ENCODE data around the gene PTP4A1.

PTP4A1 gene

DNA sequence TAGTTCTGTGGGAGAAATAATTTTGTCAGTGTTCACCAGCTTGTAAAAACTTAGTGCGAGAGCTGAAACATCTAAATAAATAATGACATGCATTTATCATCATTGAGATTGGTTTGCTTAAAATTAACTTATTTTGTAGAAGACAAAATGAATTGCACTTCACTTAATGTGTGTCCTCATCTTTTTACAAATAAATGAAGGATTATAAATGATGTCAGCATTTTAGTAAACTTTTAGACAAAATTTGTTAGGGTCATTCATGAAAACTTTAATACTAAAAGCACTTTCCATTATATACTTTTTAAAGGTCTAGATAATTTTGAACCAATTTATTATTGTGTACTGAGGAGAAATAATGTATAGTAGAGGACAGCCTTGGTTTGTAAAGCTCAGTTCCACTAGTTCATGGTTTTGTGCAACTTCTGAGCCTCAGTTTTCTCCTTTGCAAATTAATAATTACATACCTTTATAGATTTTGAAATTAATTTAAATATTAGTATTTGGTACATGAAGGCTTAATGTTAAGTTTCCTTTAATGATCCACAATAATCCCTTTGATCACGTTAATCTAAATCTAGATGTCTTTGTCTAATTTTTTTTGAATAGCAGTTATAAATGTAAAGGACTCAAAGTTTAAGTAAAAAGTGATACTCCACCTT is 9.2 kb downstream of the PTP4A1 start:
- Histone ChIP-seq H2AFZ (ENCODE audit: low read depth, low read length) (no peak overlapping the region), H3K14ac (ENCODE audit: low read length in 2 of 2) (no peak overlapping the region), H3K4me1 (ENCODE audit: control insufficient read depth, insufficient read depth, low read depth, low read length) (peaks cover 2% of the 10 kb centered on the region), H3K36me3 (ENCODE audit: control insufficient read depth in 1 of 2, insufficient read depth in 2 of 2, low read depth in 1 of 2, low read length in 2 of 2) (peaks cover 5 to 78% of the 10 kb centered on the region in 2 experiments), H3K23ac (ENCODE audit: low read length in 2 of 2) (no peak overlapping the region), H3K79me1 (replicated peaks; ENCODE audit: low read length, poor library complexity, severe bottlenecking) (peaks cover 4% of the 10 kb centered on the region), H3K18ac (ENCODE audit: low read depth in 1 of 2, low read length in 2 of 2) (no peak overlapping the region), H3K9me3 (ENCODE audit: control insufficient read depth, low read length) (no peaks in the 10 kb centered on the region), H3K27me3 (ENCODE audit: control insufficient read depth in 1 of 2, insufficient read depth in 1 of 2, low read length in 2 of 2) (no peaks in the 10 kb centered on the region), H4K8ac (ENCODE audit: low read length) (no peak overlapping the region), H3K9ac (ENCODE audit: low read length) (peak overlapping the region; percentile 16), H2AK5ac (ENCODE audit: low read length, severe bottlenecking) (no peak overlapping the region), H2BK120ac (ENCODE audit: low read depth, low read length) (no peak overlapping the region), H4K91ac (ENCODE audit: low read length) (no peak overlapping the region), H3K4me2 (ENCODE audit: low read length, poor library complexity, severe bottlenecking) (no peak overlapping the region), H3K4me3 (ENCODE audit: insufficient read depth in 1 of 2, low read depth in 1 of 2, low read length in 2 of 2) (no peak overlapping the region), H3K4ac (ENCODE audit: low read depth in 1 of 2, low read length in 2 of 2) (no peak overlapping the region), H2BK12ac (ENCODE audit: low read length in 2 of 2) (no peak overlapping the region), H2BK15ac (ENCODE audit: low read depth, poor library complexity, severe bottlenecking) (no peak overlapping the region), H2BK5ac (ENCODE audit: low read depth, low read length, poor library complexity, severe bottlenecking) (no peak overlapping the region), H3K27ac (ENCODE audit: low read length, poor library complexity, severe bottlenecking) (no peak overlapping the region)
- no CpG with 5 or more reads among the region's 2 CpGs for WGBS
- no peak for DNase-seq

DNA sequence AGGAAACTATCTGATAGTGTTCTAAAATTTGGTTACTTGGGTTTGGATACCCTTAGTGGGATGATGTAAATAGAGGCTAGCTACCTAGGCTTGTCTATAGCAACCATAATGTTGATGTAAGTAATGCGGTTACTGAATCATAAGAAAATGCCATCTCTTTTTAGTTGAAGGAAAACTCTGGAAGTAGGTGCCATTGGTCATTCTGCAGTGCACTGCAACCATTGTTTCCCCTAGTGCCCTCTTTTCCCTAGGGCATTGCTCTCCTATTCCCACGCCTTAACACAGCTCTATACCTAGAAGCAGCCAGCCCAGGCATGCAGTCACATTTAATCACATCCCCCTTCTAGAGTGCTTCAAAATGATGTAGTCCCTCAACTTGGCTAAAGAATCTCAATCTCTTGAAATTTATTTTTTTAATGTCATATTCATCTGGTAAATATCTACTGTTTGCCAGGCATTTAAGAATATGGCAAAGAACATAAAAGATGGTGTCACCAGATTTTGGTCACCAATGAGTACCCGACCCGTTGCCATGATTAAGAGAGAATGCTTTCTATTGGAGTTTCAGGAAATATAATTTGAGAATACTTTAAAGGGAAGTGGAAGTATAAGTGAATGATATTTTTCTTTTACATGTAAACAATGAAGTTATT is 10.4 kb downstream of the PTP4A1 start:
- no peak for DNase-seq
- H4K8ac ChIP-seq (ENCODE audit: low read length): no peak overlapping the region
- H3K9ac ChIP-seq (ENCODE audit: low read length): no peak overlapping the region
- no peaks in the 10 kb centered on the region for H3K27me3 ChIP-seq (ENCODE audit: control insufficient read depth in 1 of 2, insufficient read depth in 1 of 2, low read length in 2 of 2)
- peaks cover 3 to 66% of the 10 kb centered on the region in 2 experiments for H3K36me3 ChIP-seq (ENCODE audit: control insufficient read depth in 1 of 2, insufficient read depth in 2 of 2, low read depth in 1 of 2, low read length in 2 of 2)
- H3K79me1 ChIP-seq (replicated peaks; ENCODE audit: low read length, poor library complexity, severe bottlenecking): peaks cover 4% of the 10 kb centered on the region
- no peaks in the 10 kb centered on the region for H3K4me1 ChIP-seq (ENCODE audit: control insufficient read depth, insufficient read depth, low read depth, low read length)
- no peak overlapping the region for H3K14ac ChIP-seq (ENCODE audit: low read length in 2 of 2)
- no peak overlapping the region for H2BK12ac ChIP-seq (ENCODE audit: low read length in 2 of 2)
- no peak overlapping the region for H2BK5ac ChIP-seq (ENCODE audit: low read depth, low read length, poor library complexity, severe bottlenecking)
- no peak overlapping the region for H2BK120ac ChIP-seq (ENCODE audit: low read depth, low read length)
- no peak overlapping the region for H3K23ac ChIP-seq (ENCODE audit: low read length in 2 of 2)
- H2AK5ac ChIP-seq (ENCODE audit: low read length, severe bottlenecking): no peak overlapping the region
- H3K18ac ChIP-seq (ENCODE audit: low read depth in 1 of 2, low read length in 2 of 2): no peak overlapping the region
- H3K4me3 ChIP-seq (ENCODE audit: insufficient read depth in 1 of 2, low read depth in 1 of 2, low read length in 2 of 2): no peak overlapping the region
- WGBS: 99% methylated on average over 4 of the region's 4 CpGs
- no peak overlapping the region for H2BK15ac ChIP-seq (ENCODE audit: low read depth, poor library complexity, severe bottlenecking)
- no peaks in the 10 kb centered on the region for H3K9me3 ChIP-seq (ENCODE audit: control insufficient read depth, low read length)
- H4K91ac ChIP-seq (ENCODE audit: low read length): no peak overlapping the region
- no peak overlapping the region for H3K4ac ChIP-seq (ENCODE audit: low read depth in 1 of 2, low read length in 2 of 2)
- H3K27ac ChIP-seq (ENCODE audit: low read length, poor library complexity, severe bottlenecking): no peak overlapping the region
- no peak overlapping the region for H3K4me2 ChIP-seq (ENCODE audit: low read length, poor library complexity, severe bottlenecking)
- no peak overlapping the region for H2AFZ ChIP-seq (ENCODE audit: low read depth, low read length)

DNA sequence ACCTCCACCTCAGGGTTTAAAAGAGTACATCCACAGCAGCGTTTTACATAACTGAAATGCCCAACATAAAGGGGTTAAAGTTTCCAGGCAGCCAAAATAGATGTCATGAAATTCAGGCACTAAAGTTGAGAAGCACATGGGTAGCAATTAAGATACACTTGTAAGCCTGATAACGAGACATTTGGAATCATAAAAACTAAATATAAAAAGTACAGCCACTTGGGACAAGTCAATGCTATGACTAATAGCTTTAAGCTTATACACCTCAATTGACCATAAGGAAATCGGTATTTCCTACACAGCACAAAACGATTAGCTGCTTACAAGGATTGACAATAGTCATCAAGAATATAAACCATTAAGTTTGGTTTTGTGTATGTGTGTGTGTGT is 11.8 kb downstream of the PTP4A1 start:
- H3K9ac ChIP-seq (ENCODE audit: low read length): no peak overlapping the region
- WGBS: 100% methylated on average over 2 of the region's 4 CpGs
- H3K27ac ChIP-seq (ENCODE audit: low read length, poor library complexity, severe bottlenecking): no peak overlapping the region
- H3K4me2 ChIP-seq (ENCODE audit: low read length, poor library complexity, severe bottlenecking): no peak overlapping the region
- no peaks in the 10 kb centered on the region for H3K4me1 ChIP-seq (ENCODE audit: control insufficient read depth, insufficient read depth, low read depth, low read length)
- DNase-seq: no peak
- no peak overlapping the region for H4K8ac ChIP-seq (ENCODE audit: low read length)
- no peak overlapping the region for H3K4ac ChIP-seq (ENCODE audit: low read depth in 1 of 2, low read length in 2 of 2)
- no peak overlapping the region for H2BK120ac ChIP-seq (ENCODE audit: low read depth, low read length)
- no peaks in the 10 kb centered on the region for H3K9me3 ChIP-seq (ENCODE audit: control insufficient read depth, low read length)
- H3K27me3 ChIP-seq (ENCODE audit: control insufficient read depth in 1 of 2, insufficient read depth in 1 of 2, low read length in 2 of 2): no peaks in the 10 kb centered on the region
- H2AFZ ChIP-seq (ENCODE audit: low read depth, low read length): no peak overlapping the region
- peaks cover 3 to 52% of the 10 kb centered on the region in 2 experiments for H3K36me3 ChIP-seq (ENCODE audit: control insufficient read depth in 1 of 2, insufficient read depth in 2 of 2, low read depth in 1 of 2, low read length in 2 of 2)
- no peak overlapping the region for H3K23ac ChIP-seq (ENCODE audit: low read length in 2 of 2)
- peaks cover 4% of the 10 kb centered on the region for H3K79me1 ChIP-seq (replicated peaks; ENCODE audit: low read length, poor library complexity, severe bottlenecking)
- no peak overlapping the region for H3K18ac ChIP-seq (ENCODE audit: low read depth in 1 of 2, low read length in 2 of 2)
- H2AK5ac ChIP-seq (ENCODE audit: low read length, severe bottlenecking): no peak overlapping the region
- no peak overlapping the region for H2BK15ac ChIP-seq (ENCODE audit: low read depth, poor library complexity, severe bottlenecking)
- H3K14ac ChIP-seq (ENCODE audit: low read length in 2 of 2): no peak overlapping the region
- no peak overlapping the region for H2BK12ac ChIP-seq (ENCODE audit: low read length in 2 of 2)
- H4K91ac ChIP-seq (ENCODE audit: low read length): no peak overlapping the region
- H3K4me3 ChIP-seq (ENCODE audit: insufficient read depth in 1 of 2, low read depth in 1 of 2, low read length in 2 of 2): no peak overlapping the region
- no peak overlapping the region for H2BK5ac ChIP-seq (ENCODE audit: low read depth, low read length, poor library complexity, severe bottlenecking)

DNA sequence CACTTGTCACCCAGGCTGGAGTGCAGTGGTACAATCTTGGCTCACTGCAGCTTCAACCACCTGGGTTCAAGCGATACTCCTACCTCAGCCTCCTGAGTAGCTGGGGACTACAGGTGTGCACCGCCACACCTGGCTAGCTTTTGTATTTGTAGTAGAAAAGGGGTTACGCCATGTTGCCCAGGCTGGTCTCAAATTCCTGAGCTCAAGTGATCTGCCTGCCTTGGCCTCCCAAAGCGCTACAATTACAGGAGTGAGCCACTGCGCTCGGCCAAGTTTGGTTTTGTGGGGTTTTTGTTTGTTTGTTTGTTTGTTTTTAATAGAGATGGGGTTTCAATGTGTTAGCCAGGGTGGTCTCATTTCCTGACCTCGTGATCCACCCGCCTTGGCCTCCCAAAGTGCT is 12.3 kb downstream of the PTP4A1 start:
- Histone ChIP-seq H4K8ac (ENCODE audit: low read length) (peak overlapping the region; percentile 42), H3K14ac (ENCODE audit: low read length in 2 of 2) (no peak overlapping the region), H3K9me3 (ENCODE audit: control insufficient read depth, low read length) (no peaks in the 10 kb centered on the region), H4K91ac (ENCODE audit: low read length) (no peak overlapping the region), H3K27me3 (ENCODE audit: control insufficient read depth in 1 of 2, insufficient read depth in 1 of 2, low read length in 2 of 2) (no peaks in the 10 kb centered on the region), H3K4me1 (ENCODE audit: control insufficient read depth, insufficient read depth, low read depth, low read length) (no peaks in the 10 kb centered on the region), H3K4ac (ENCODE audit: low read depth in 1 of 2, low read length in 2 of 2) (no peak overlapping the region), H3K27ac (ENCODE audit: low read length, poor library complexity, severe bottlenecking) (no peak overlapping the region), H3K4me2 (ENCODE audit: low read length, poor library complexity, severe bottlenecking) (no peak overlapping the region), H2AFZ (ENCODE audit: low read depth, low read length) (no peak overlapping the region), H3K9ac (ENCODE audit: low read length) (no peak overlapping the region), H3K23ac (ENCODE audit: low read length in 2 of 2) (no peak overlapping the region), H2BK12ac (ENCODE audit: low read length in 2 of 2) (no peak overlapping the region), H2BK5ac (ENCODE audit: low read depth, low read length, poor library complexity, severe bottlenecking) (no peak overlapping the region), H2BK120ac (ENCODE audit: low read depth, low read length) (no peak overlapping the region), H3K79me1 (replicated peaks; ENCODE audit: low read length, poor library complexity, severe bottlenecking) (peaks cover 3% of the 10 kb centered on the region), H2BK15ac (ENCODE audit: low read depth, poor library complexity, severe bottlenecking) (no peak overlapping the region), H3K4me3 (ENCODE audit: insufficient read depth in 1 of 2, low read depth in 1 of 2, low read length in 2 of 2) (no peak overlapping the region), H2AK5ac (ENCODE audit: low read length, severe bottlenecking) (no peak overlapping the region), H3K36me3 (ENCODE audit: control insufficient read depth in 1 of 2, insufficient read depth in 2 of 2, low read depth in 1 of 2, low read length in 2 of 2) (peaks cover 3 to 48% of the 10 kb centered on the region in 2 experiments), H3K18ac (ENCODE audit: low read depth in 1 of 2, low read length in 2 of 2) (no peak overlapping the region)
- DNase-seq: no peak
- WGBS: 97% methylated on average over 6 of the region's 8 CpGs
